HCT116 (cell line): Measurements from ENCODE around the gene SEC24D. TPM values are rescaled to one million over a fixed set of nuclear protein-coding genes. Genes with fewer than 3 reads are reported as not detected.

ENCODE experiments used
- ATAC-seq: fragments of 200-7000 bp; cut with Tn5 transposase; 2 replicates; pipeline ENCODE4 v1.9.1; 2020; ENCODE audit warnings: mild to moderate bottlenecking, moderate library complexity
- BruUV-seq: library from RNA; stranded (reverse); fragments of 400-500 nt; replicated peaks from 2 replicates; lab custom pipeline; 2021; lab: Mats Ljungman, UMichigan
- CTCF ChIA-PET: fragments of 300-600 bp; sonication (Branson Sonifier 250); formaldehyde crosslinking; loops from one replicate; lab custom pipeline; 2021; ENCODE audit warnings: antibody characterized with exemption; lab: Charles Lee
- POLR2A ChIA-PET: fragments of 300-600, 350-600 bp; sonication (Branson Sonifier 250); formaldehyde crosslinking; loops from one replicate; lab custom pipeline; 2021; ENCODE audit warnings: antibody characterized with exemption; lab: Charles Lee
- RAD21 ChIA-PET, 2 experiments: fragments of 300-600 bp; sonication (Branson Sonifier 250); formaldehyde crosslinking; loops; one replicate each; lab custom pipeline; 2023; ENCODE audit warnings: low total read pairs in 2 of 2; ENCODE audit not compliant: uncharacterized antibody in 2 of 2, unreplicated experiment in 2 of 2, low non-redundant PET in 1 of 2; lab: Charles Lee
- DNase-seq: peaks from one replicate; pipeline ENCODE4 v3.0.0-alpha.2; 2010; ENCODE audit warnings: low read depth, low spot score
- H2AFZ ChIP-seq: fragments of 200-600 bp; shearing (Covaris generic), sonication (generic); 2 replicates; pipeline ENCODE4 v1.6.1; 2017; ENCODE audit warnings: low read depth, mixed run types, mixed read lengths, antibody characterized with exemption, low read length; ENCODE audit not compliant: poor library complexity, severe bottlenecking
- H3K27ac ChIP-seq: 2 replicates; pipeline ENCODE4 v1.5.1; 2012; ENCODE audit warnings: low read depth, low read length
- H3K27me3 ChIP-seq: fragments of 200-600 bp; sonication (generic); 2 replicates; pipeline ENCODE4 v1.6.1; 2016; ENCODE audit warnings: mixed run types, low read length, mixed read lengths; ENCODE audit not compliant: insufficient read depth
- H3K36me3 ChIP-seq, 2 experiments: fragments of 200-500 bp in 1 of 2; fragments of 200-600 bp in 1 of 2; sonication (Bioruptor generic) in 1 of 2; sonication (generic) in 1 of 2; 2 replicates each; pipeline versions ENCODE4 v1.5.1 to v1.6.1; 2014 to 2016; ENCODE audit warnings: low read length in 2 of 2, inconsistent platforms in 1 of 2, mixed read lengths in 1 of 2, mixed run types in 1 of 2; ENCODE audit not compliant: insufficient read depth in 2 of 2, control insufficient read depth in 1 of 2
- H3K4me1 ChIP-seq, 2 experiments: fragments of 200-600 bp in 1 of 2; sonication (generic) in 1 of 2; 2 replicates each; pipeline versions ENCODE4 v1.5.1 to v1.6.1; 2012 to 2017; ENCODE audit warnings: low read length in 2 of 2, inconsistent platforms in 1 of 2, mild to moderate bottlenecking in 1 of 2, mixed read lengths in 1 of 2, mixed run types in 1 of 2, moderate library complexity in 1 of 2; ENCODE audit not compliant: insufficient read depth in 2 of 2, control insufficient read depth in 1 of 2
- H3K4me2 ChIP-seq: fragments of 200-600 bp; sonication (generic); 2 replicates; pipeline ENCODE4 v1.6.1; 2017; ENCODE audit warnings: mixed run types, low read length, mixed read lengths
- H3K4me3 ChIP-seq, 2 experiments: fragments of 200-600 bp in 1 of 2; sonication (generic) in 1 of 2; replicated peaks in 1 of 2; 2 replicates each; pipeline ENCODE4 v1.5.1; 2011 to 2016; ENCODE audit warnings: low read length in 2 of 2, control low read depth in 1 of 2, low read depth in 1 of 2, mild to moderate bottlenecking in 1 of 2, mixed read lengths in 1 of 2, mixed run types in 1 of 2
- H3K79me2 ChIP-seq: fragments of 200-600 bp; sonication (generic); 2 replicates; pipeline ENCODE4 v1.6.1; 2017; ENCODE audit warnings: mild to moderate bottlenecking, mixed run types, low read length, moderate library complexity, mixed read lengths; ENCODE audit not compliant: insufficient read depth
- H3K9ac ChIP-seq: fragments of 200-600 bp; sonication (generic); 2 replicates; pipeline ENCODE4 v1.6.1; 2016; ENCODE audit warnings: low read length, mixed read lengths
- H3K9me2 ChIP-seq: fragments of 200-600 bp; sonication (generic), shearing (Covaris generic); 2 replicates; pipeline ENCODE4 v1.6.1; 2017; ENCODE audit warnings: mixed run types, mild to moderate bottlenecking, moderate library complexity; ENCODE audit not compliant: insufficient read depth
- H3K9me3 ChIP-seq, 2 experiments: fragments of 200-500 bp in 1 of 2; fragments of 200-600 bp in 1 of 2; sonication (Bioruptor generic) in 1 of 2; sonication (generic) in 1 of 2; 2 replicates each; pipeline ENCODE4 v1.6.1; 2014 to 2017; ENCODE audit warnings: low read length in 2 of 2, mixed read lengths in 2 of 2, inconsistent platforms in 1 of 2, low read depth in 1 of 2, mild to moderate bottlenecking in 1 of 2, mixed run types in 1 of 2, moderate library complexity in 1 of 2; ENCODE audit not compliant: control insufficient read depth in 1 of 2, insufficient read depth in 1 of 2
- H4K20me1 ChIP-seq: fragments of 200-600 bp; sonication (generic), shearing (Covaris generic); 2 replicates; pipeline ENCODE4 v1.6.1; 2017; ENCODE audit warnings: mixed run types, mild to moderate bottlenecking, moderate library complexity; ENCODE audit not compliant: insufficient read depth
- CBX3 ChIP-seq: IDR thresholded peaks from 2 replicates; pipeline ENCODE4 v1.6.1; 2012; ENCODE audit warnings: low read depth
- EGR1 ChIP-seq: IDR thresholded peaks from 2 replicates; pipeline ENCODE4 v1.6.1; 2012; ENCODE audit warnings: low read depth
- ELF1 ChIP-seq: IDR thresholded peaks from 2 replicates; pipeline ENCODE4 v1.6.1; 2012; ENCODE audit warnings: low read depth, borderline replicate concordance
- EZH2 ChIP-seq: fragments of 200-600 bp; sonication (generic); IDR thresholded peaks from 2 replicates; pipeline ENCODE4 v1.6.1; 2017; ENCODE audit warnings: antibody characterized with exemption, mixed run types
- JUND ChIP-seq: IDR thresholded peaks from 2 replicates; pipeline ENCODE4 v1.6.1; 2012
- MAX ChIP-seq: IDR thresholded peaks from 2 replicates; pipeline ENCODE4 v1.6.1; 2012
- POLR2A ChIP-seq: IDR thresholded peaks from 2 replicates; pipeline ENCODE4 v1.7.0; 2011; ENCODE audit warnings: borderline replicate concordance; ENCODE audit not compliant: insufficient read depth, insufficient read length; ENCODE audit errors: extremely low read depth
- RAD21 ChIP-seq: IDR thresholded peaks from 2 replicates; pipeline ENCODE4 v1.6.1; 2012; ENCODE audit warnings: low read depth, mild to moderate bottlenecking
- SP1 ChIP-seq: IDR thresholded peaks from 2 replicates; pipeline ENCODE4 v1.6.1; 2012; ENCODE audit warnings: low read depth
- SRF ChIP-seq: IDR thresholded peaks from 2 replicates; pipeline ENCODE4 v1.6.1; 2012; ENCODE audit warnings: low read depth
- ZBTB33 ChIP-seq: IDR thresholded peaks from 2 replicates; pipeline ENCODE4 v1.6.1; 2011; ENCODE audit warnings: mild to moderate bottlenecking, low read length, moderate library complexity; ENCODE audit not compliant: insufficient replicate concordance; ENCODE audit errors: extremely low read depth
- ZFX ChIP-seq: fragments of 450-650 bp; IDR thresholded peaks from 2 replicates; pipeline ENCODE4 v1.6.1; 2017
- intact Hi-C: fragments of 100-400 bp; cut with micrococcal nuclease; formaldehyde crosslinking; loops from 2 replicates; pipeline ENCODE4 v1.10.0; 2022
- total RNA-seq: library from RNA; stranded (reverse); gene quantifications from one replicate; pipeline ENCODE4 v1.2.1, GENCODE V29; 2021; ENCODE audit not compliant: unreplicated experiment
- TF ChIP-seq, protein P1 (sequence below): IDR thresholded peaks from 2 replicates; pipeline ENCODE4 v1.6.1; 2012; ENCODE audit warnings: low read depth

Gene SEC24D
- total RNA-seq, 1 experiment from 2014 or later, result 28.5 TPM

DNA sequence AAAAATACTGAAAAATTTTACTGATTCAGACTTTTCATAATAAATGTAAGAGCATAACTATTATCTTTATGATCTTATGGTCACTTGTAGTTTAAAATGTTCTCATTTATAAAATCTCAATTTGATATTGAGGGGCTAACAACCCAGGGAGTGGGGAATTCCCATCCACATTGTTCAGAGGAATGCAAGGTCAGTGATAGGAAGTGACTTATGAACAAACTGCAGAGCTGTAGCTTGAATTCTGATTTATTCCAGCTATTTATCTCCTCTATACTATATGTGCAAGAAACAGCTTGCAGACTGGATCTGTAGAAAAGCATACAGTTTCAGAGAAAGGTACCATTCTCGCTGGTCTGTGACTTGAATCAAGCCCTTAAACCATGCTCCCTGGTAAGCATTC lies 61.6 kb downstream of the SEC24D start:
- H3K9me3 ChIP-seq, result no peaks in the 10 kb centered on the region
- ChIA-PET RAD21 (interaction anchor here in 1 of 2 experiments (1.1 kb wide), 1 partner anchor 91 kb away, joined by 3 read pairs; no protein-coding TSS in a partner anchor), CTCF (interaction anchor here (0.8 to 1.5 kb wide), 4 partner anchors 90 to 196 kb away, joined by 3 to 8 read pairs (median 4); no protein-coding TSS in a partner anchor), POLR2A (interaction anchor here (2.2 kb wide), 1 partner anchor 114 kb away, joined by 7 read pairs; the partner anchor contains the start of gene SYNPO2)
- no peak overlapping the region for H2AFZ ChIP-seq
- no peak overlapping the region for H3K27ac ChIP-seq
- no peak for ATAC-seq
- TF ChIP-seq RAD21 (no peak), MAX (no peak)
- no TSS peak for BruUV-seq
- peaks cover 2 to 8% of the 10 kb centered on the region in 2 experiments; a peak in 3 of 4 replicates for H3K4me1 ChIP-seq
- H3K9me2 ChIP-seq, result no peaks in the 10 kb centered on the region
- no peak overlapping the region for H3K4me3 ChIP-seq
- H3K36me3 ChIP-seq, result no peaks in the 10 kb centered on the region
- H3K9ac ChIP-seq, result no peak overlapping the region
- H4K20me1 ChIP-seq, result no peaks in the 10 kb centered on the region
- H3K4me2 ChIP-seq, result no peak overlapping the region
- no peaks in the 10 kb centered on the region for H3K79me2 ChIP-seq
- intact Hi-C loops, result no loop called here
- DNase-seq, result no peak
- H3K27me3 ChIP-seq, result no peaks in the 10 kb centered on the region

GRCh38 chr4:118773429-118773792 lies 62.5 kb downstream of the SEC24D start:
- ATAC-seq (no peak), DNase-seq (no peak)
- no peak overlapping the region for H3K4me3 ChIP-seq
- intact Hi-C loops, result no loop called here
- TF ChIP-seq EZH2, result no peak
- no peak for TF ChIP-seq SRF
- no peak for TF ChIP-seq ELF1
- no peak for TF ChIP-seq ZFX
- no peak for TF ChIP-seq CBX3
- no peak for TF ChIP-seq POLR2A
- TF ChIP-seq SP1, result no peak
- TF ChIP-seq ZBTB33, result no peak
- TF ChIP-seq, protein P1, sequence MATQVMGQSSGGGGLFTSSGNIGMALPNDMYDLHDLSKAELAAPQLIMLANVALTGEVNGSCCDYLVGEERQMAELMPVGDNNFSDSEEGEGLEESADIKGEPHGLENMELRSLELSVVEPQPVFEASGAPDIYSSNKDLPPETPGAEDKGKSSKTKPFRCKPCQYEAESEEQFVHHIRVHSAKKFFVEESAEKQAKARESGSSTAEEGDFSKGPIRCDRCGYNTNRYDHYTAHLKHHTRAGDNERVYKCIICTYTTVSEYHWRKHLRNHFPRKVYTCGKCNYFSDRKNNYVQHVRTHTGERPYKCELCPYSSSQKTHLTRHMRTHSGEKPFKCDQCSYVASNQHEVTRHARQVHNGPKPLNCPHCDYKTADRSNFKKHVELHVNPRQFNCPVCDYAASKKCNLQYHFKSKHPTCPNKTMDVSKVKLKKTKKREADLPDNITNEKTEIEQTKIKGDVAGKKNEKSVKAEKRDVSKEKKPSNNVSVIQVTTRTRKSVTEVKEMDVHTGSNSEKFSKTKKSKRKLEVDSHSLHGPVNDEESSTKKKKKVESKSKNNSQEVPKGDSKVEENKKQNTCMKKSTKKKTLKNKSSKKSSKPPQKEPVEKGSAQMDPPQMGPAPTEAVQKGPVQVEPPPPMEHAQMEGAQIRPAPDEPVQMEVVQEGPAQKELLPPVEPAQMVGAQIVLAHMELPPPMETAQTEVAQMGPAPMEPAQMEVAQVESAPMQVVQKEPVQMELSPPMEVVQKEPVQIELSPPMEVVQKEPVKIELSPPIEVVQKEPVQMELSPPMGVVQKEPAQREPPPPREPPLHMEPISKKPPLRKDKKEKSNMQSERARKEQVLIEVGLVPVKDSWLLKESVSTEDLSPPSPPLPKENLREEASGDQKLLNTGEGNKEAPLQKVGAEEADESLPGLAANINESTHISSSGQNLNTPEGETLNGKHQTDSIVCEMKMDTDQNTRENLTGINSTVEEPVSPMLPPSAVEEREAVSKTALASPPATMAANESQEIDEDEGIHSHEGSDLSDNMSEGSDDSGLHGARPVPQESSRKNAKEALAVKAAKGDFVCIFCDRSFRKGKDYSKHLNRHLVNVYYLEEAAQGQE, result no peak
- TF ChIP-seq EGR1, result no peak
- TF ChIP-seq JUND, result no peak
- no peak overlapping the region for H3K27ac ChIP-seq
- peaks cover 2 to 8% of the 10 kb centered on the region in 2 experiments; a peak in 3 of 4 replicates for H3K4me1 ChIP-seq
- no peaks in the 10 kb centered on the region for H3K9me2 ChIP-seq
- ChIA-PET RAD21 (no interaction called here), POLR2A (interaction anchor here (2.2 kb wide), 1 partner anchor 115 kb away, joined by 7 read pairs; the partner anchor contains the start of gene SYNPO2), CTCF (interaction anchor here (0.9 to 1.5 kb wide), 4 partner anchors 13 to 197 kb away, joined by 3 to 8 read pairs (median 4); no protein-coding TSS in a partner anchor)
- no peak overlapping the region for H3K9ac ChIP-seq
- H3K36me3 ChIP-seq, result no peaks in the 10 kb centered on the region
- no peaks in the 10 kb centered on the region for H3K79me2 ChIP-seq
- no peaks in the 10 kb centered on the region for H3K9me3 ChIP-seq
- H4K20me1 ChIP-seq, result no peaks in the 10 kb centered on the region
- H3K4me2 ChIP-seq, result no peak overlapping the region
- H2AFZ ChIP-seq, result no peak overlapping the region
- no peaks in the 10 kb centered on the region for H3K27me3 ChIP-seq
- no TSS peak for BruUV-seq
